ENCODE data around the gene FYB2. TPM values are rescaled to one million over a fixed set of nuclear protein-coding genes. Genes with fewer than 3 reads are reported as not detected.

FYB2 gene
- total RNA-seq, 1 experiment from 2014 or later: 0.48 TPM

DNA sequence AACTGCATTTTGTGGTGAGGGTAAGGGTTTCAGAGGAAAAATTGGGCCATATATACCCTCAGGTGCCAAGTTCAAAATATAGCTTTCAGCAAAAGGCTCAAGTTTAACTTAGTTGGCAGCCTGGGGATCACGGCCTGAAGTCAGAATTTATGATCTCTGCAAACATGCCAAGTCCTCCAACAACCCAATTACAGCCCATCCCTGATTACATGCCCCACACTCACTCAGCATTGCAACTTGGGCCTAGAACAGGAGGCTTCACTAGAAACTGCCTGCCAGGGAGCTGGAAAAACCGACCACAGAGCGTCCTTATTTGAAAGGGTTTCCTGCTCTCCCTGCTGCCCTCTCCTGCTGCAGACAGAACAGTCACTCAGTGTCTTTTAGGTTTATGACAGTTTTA is 12.4 kb downstream of the FYB2 start:
- Histone ChIP-seq H2AFZ (ENCODE audit: low read length) (no peak overlapping the region), H2BK12ac (ENCODE audit: insufficient read length, low read depth, low read length) (no peak overlapping the region), H4K5ac (ENCODE audit: insufficient read length, low read depth, low read length) (no peak overlapping the region), H3K4me2 (ENCODE audit: insufficient read depth, insufficient read length, low read length) (no peak overlapping the region), H3K23me2 (ENCODE audit: insufficient read length, low read depth, low read length, poor library complexity, severe bottlenecking) (no peaks in the 10 kb centered on the region), H4K8ac (replicated peaks; ENCODE audit: insufficient read length, low read depth, low read length) (no peak overlapping the region), H3T11ph (ENCODE audit: low read length) (no peak overlapping the region), H3K27me3 (ENCODE audit: insufficient read depth, low read length) (no peaks in the 10 kb centered on the region), H3K18ac (ENCODE audit: insufficient read length, low read depth, low read length) (no peak overlapping the region), H4K20me1 (ENCODE audit: control insufficient read depth, insufficient read depth, insufficient read length) (no peaks in the 10 kb centered on the region), H2AK5ac (ENCODE audit: insufficient read length, low read length) (no peak overlapping the region), H3K23ac (ENCODE audit: insufficient read length, low read depth, low read length) (no peak overlapping the region), H3K9ac (ENCODE audit: extremely low read depth, insufficient read length, low read length) (no peak overlapping the region), H3K27ac (ENCODE audit: insufficient read length, low read depth, low read length) (no peak overlapping the region), H4K91ac (ENCODE audit: insufficient read length, low read depth, low read length) (no peak overlapping the region), H2BK15ac (ENCODE audit: low read depth, low read length) (no peak overlapping the region), H3K4me1 (ENCODE audit: insufficient read depth, low read length) (no peaks in the 10 kb centered on the region), H2BK20ac (ENCODE audit: low read depth, low read length, poor library complexity, severe bottlenecking) (no peak overlapping the region), H3K9me3 (ENCODE audit: control insufficient read depth, low read depth, low read length) (no peaks in the 10 kb centered on the region), H3K56ac (ENCODE audit: insufficient read length, low read depth, low read length) (no peak overlapping the region), H3K14ac (ENCODE audit: insufficient read depth, low read length) (no peak overlapping the region; the same call in 1 of the 2 replicates), H3K79me2 (ENCODE audit: insufficient read depth, low read length) (no peaks in the 10 kb centered on the region), H2BK120ac (ENCODE audit: low read depth, low read length, poor library complexity, severe bottlenecking) (no peak overlapping the region), H3K4ac (ENCODE audit: low read depth, low read length) (no peak overlapping the region), H3K79me1 (ENCODE audit: insufficient read depth, low read depth, low read length, poor library complexity, severe bottlenecking) (no peaks in the 10 kb centered on the region), H2BK5ac (ENCODE audit: insufficient read length, low read length) (no peak overlapping the region)
- Mint-ChIP-seq H3K4me1 (peaks cover 8% of the 10 kb centered on the region in 2 experiments), H3K4me3 (no peak overlapping the region), H3K27ac (no peak overlapping the region), H3K27me3 (ENCODE audit: low read depth) (peaks cover 6% of the 10 kb centered on the region), H3K36me3 (ENCODE audit: insufficient read depth in 1 of 3, low read depth in 3 of 3) (peaks cover 0 to 1% (median 0%) of the 10 kb centered on the region in 3 experiments; a peak in 1 of 7 replicates), H3K9me3 (peaks cover 0 to 3% of the 10 kb centered on the region in 2 experiments; a peak in 3 of 5 replicates)
- DNase-seq: no peak
- TF ChIP-seq, protein P1, sequence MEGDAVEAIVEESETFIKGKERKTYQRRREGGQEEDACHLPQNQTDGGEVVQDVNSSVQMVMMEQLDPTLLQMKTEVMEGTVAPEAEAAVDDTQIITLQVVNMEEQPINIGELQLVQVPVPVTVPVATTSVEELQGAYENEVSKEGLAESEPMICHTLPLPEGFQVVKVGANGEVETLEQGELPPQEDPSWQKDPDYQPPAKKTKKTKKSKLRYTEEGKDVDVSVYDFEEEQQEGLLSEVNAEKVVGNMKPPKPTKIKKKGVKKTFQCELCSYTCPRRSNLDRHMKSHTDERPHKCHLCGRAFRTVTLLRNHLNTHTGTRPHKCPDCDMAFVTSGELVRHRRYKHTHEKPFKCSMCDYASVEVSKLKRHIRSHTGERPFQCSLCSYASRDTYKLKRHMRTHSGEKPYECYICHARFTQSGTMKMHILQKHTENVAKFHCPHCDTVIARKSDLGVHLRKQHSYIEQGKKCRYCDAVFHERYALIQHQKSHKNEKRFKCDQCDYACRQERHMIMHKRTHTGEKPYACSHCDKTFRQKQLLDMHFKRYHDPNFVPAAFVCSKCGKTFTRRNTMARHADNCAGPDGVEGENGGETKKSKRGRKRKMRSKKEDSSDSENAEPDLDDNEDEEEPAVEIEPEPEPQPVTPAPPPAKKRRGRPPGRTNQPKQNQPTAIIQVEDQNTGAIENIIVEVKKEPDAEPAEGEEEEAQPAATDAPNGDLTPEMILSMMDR (conservative IDR thresholded peaks at IDR 0.05): peak; percentile 15; the same call in 1 of the 3 replicates
- WGBS (ENCODE audit: extremely low coverage, insufficient read length, low lambda C conversion rate): no CpG with 5 or more reads among the region's 3 CpGs

All from H9 (cell line).